Muscle of leg (tissue), 11 donors: ENCODE data around the gene MFAP1. TPM values are rescaled to one million over a fixed set of nuclear protein-coding genes. Genes with fewer than 3 reads are reported as not detected.
A peak's percentile ranks its signal among the peaks of the same experiment; 100 is the strongest.

ENCODE experiments used
- DNase-seq: peaks from one replicate; pipeline ENCODE4 v3.0.0; 2013
- H3K27ac ChIP-seq: one replicate; pipeline ENCODE4 v1.5.1; 2013; ENCODE audit warnings: mild to moderate bottlenecking, low read length, control low read depth
- H3K27me3 ChIP-seq: one replicate; pipeline ENCODE4 v1.6.1; 2013; ENCODE audit warnings: low read length; ENCODE audit not compliant: control insufficient read depth, insufficient read depth
- H3K36me3 ChIP-seq: one replicate; pipeline ENCODE4 v1.6.1; 2013; ENCODE audit warnings: low read length; ENCODE audit not compliant: control insufficient read depth, insufficient read depth
- H3K4me1 ChIP-seq: one replicate; pipeline ENCODE4 v1.6.1; 2013; ENCODE audit warnings: low read length; ENCODE audit not compliant: control insufficient read depth, insufficient read depth
- H3K4me3 ChIP-seq: one replicate; pipeline ENCODE4 v1.5.1; 2013; ENCODE audit warnings: low read length, control low read depth
- H3K9me3 ChIP-seq: replicated peaks from 2 replicates; pipeline ENCODE4 v1.6.1; 2013; ENCODE audit warnings: low read depth, low read length; ENCODE audit not compliant: control insufficient read depth
- WGBS: methylation state at CpG from one replicate; pipeline ENCODE4 v1.1.5; 2013; ENCODE audit warnings: missing lambda C conversion rate; ENCODE audit not compliant: insufficient coverage; 5-methylcytosine and 5-hydroxymethylcytosine counted together
- polyA plus RNA-seq, 8 donors: library from polyadenylated mRNA; unstranded; fragments of 120-200 nt; gene quantifications; one replicate each; pipeline versions ENCODE4 v1.2.1 to v1.2.3, GENCODE V29; 2013; ENCODE audit warnings: inconsistent platforms in 1 of 8, low replicate concordance in 1 of 8; ENCODE audit not compliant: insufficient read length in 8 of 8, insufficient read depth in 1 of 8
- total RNA-seq: library from RNA; stranded (reverse); fragments of 120-200 nt; gene quantifications from one replicate; pipeline ENCODE4 v1.2.4, GENCODE V29; 2013

Gene MFAP1
- total and polyA plus RNA-seq, 9 donors, result 25.9 to 42.2 (median 34.0) TPM

- Histone ChIP-seq H3K27me3 (no peaks in the 10 kb centered on the region), H3K9me3 (no peaks in the 10 kb centered on the region), H3K4me1 (peaks cover 17% of the 10 kb centered on the region), H3K4me3 (no peak overlapping the region), H3K27ac (no peak overlapping the region), H3K36me3 (peaks cover 2% of the 10 kb centered on the region)
- WGBS, result 83% methylated on average over 1 of the region's 1 CpG
- DNase-seq, result no peak
These were observed 45.5 kb downstream of the MFAP1 start for GRCh38 chr15:43779016-43779415.

- peak overlapping the region; percentile 89 for H3K27ac ChIP-seq
- peaks cover 17% of the 10 kb centered on the region for H3K4me1 ChIP-seq
- H3K9me3 ChIP-seq, result no peaks in the 10 kb centered on the region
- DNase-seq, result no peak
- H3K36me3 ChIP-seq, result peaks cover 12% of the 10 kb centered on the region
- WGBS, result under 1% methylated on average over 29 of the region's 31 CpGs
- no peaks in the 10 kb centered on the region for H3K27me3 ChIP-seq
- peak overlapping the region; percentile 83 for H3K4me3 ChIP-seq
These were observed 47.1 kb downstream of the MFAP1 start for GRCh38 chr15:43777267-43777914.

GRCh38 chr15:43776718-43777266, 47.7 kb downstream of the MFAP1 start, which contains the start of gene ELL3:
Gene ELL3 (minus strand): TSS chr15:43776966. CDS start chr15:43776901, 65 bp downstream.
- H3K9me3 ChIP-seq, result no peaks in the 10 kb centered on the region
- WGBS, result under 1% methylated on average over 33 of the region's 41 CpGs
- H3K4me3 ChIP-seq, result peak within 1 kb of the TSS; percentile 83
- peak within 1 kb of the TSS; percentile 89 for H3K27ac ChIP-seq
- peaks cover 17% of the 10 kb centered on the region for H3K4me1 ChIP-seq
- DNase-seq, result peak; percentile 86
- H3K27me3 ChIP-seq, result no peaks in the 10 kb centered on the region
- H3K36me3 ChIP-seq, result peaks cover 16% of the 10 kb centered on the region

- Histone ChIP-seq H3K27me3 (no peaks in the 10 kb centered on the region), H3K27ac (peak overlapping the region; percentile 64), H3K4me3 (peak overlapping the region; percentile 83), H3K4me1 (peaks cover 17% of the 10 kb centered on the region), H3K9me3 (no peaks in the 10 kb centered on the region), H3K36me3 (peaks cover 22% of the 10 kb centered on the region)
- DNase-seq, result no peak
- 10% methylated on average over 25 of the region's 35 CpGs for WGBS
These were observed 48.3 kb downstream of the MFAP1 start for GRCh38 chr15:43776101-43776717.

GRCh38 chr15:43775411-43775965, 49.0 kb downstream of the MFAP1 start:
- WGBS, result no CpG with 5 or more reads among the region's 1 CpG
- Histone ChIP-seq H3K36me3 (peaks cover 27% of the 10 kb centered on the region), H3K4me1 (peaks cover 17% of the 10 kb centered on the region), H3K27ac (peak overlapping the region; percentile 64), H3K9me3 (no peaks in the 10 kb centered on the region), H3K27me3 (no peaks in the 10 kb centered on the region), H3K4me3 (no peak overlapping the region)
- DNase-seq, result peak; percentile 45

- H3K4me1 ChIP-seq, result peaks cover 17% of the 10 kb centered on the region
- H3K27me3 ChIP-seq, result no peaks in the 10 kb centered on the region
- peaks cover 33% of the 10 kb centered on the region for H3K36me3 ChIP-seq
- no peak overlapping the region for H3K27ac ChIP-seq
- no peaks in the 10 kb centered on the region for H3K9me3 ChIP-seq
- H3K4me3 ChIP-seq, result no peak overlapping the region
- 63% methylated on average over 4 of the region's 4 CpGs for WGBS
- DNase-seq, result no peak
These were observed 50.4 kb downstream of the MFAP1 start for GRCh38 chr15:43774062-43774461.

- DNase-seq, result no peak
- Histone ChIP-seq H3K9me3 (no peaks in the 10 kb centered on the region), H3K27me3 (no peaks in the 10 kb centered on the region), H3K27ac (no peak overlapping the region), H3K36me3 (peaks cover 44% of the 10 kb centered on the region), H3K4me1 (peaks cover 13% of the 10 kb centered on the region), H3K4me3 (no peak overlapping the region)
These were observed 51.9 kb downstream of the MFAP1 start for GRCh38 chr15:43772624-43773023.

- H3K9me3 ChIP-seq, result no peaks in the 10 kb centered on the region
- no peak for DNase-seq
- peaks cover 52% of the 10 kb centered on the region for H3K36me3 ChIP-seq
- H3K27me3 ChIP-seq, result no peaks in the 10 kb centered on the region
- H3K4me1 ChIP-seq, result peaks cover 9% of the 10 kb centered on the region
- no peak overlapping the region for H3K27ac ChIP-seq
- 85% methylated on average over 2 of the region's 2 CpGs for WGBS
- H3K4me3 ChIP-seq, result no peak overlapping the region
These were observed 52.7 kb downstream of the MFAP1 start for GRCh38 chr15:43771816-43772215.

- H3K4me3 ChIP-seq, result no peak overlapping the region
- peak; percentile 44 for DNase-seq
- H3K9me3 ChIP-seq, result no peaks in the 10 kb centered on the region
- no peak overlapping the region for H3K27ac ChIP-seq
- peaks cover 64% of the 10 kb centered on the region for H3K36me3 ChIP-seq
- no peaks in the 10 kb centered on the region for H3K27me3 ChIP-seq
- WGBS, result no CpG with 5 or more reads among the region's 5 CpGs
- H3K4me1 ChIP-seq, result no peaks in the 10 kb centered on the region
These were observed 54.8 kb downstream of the MFAP1 start for GRCh38 chr15:43769584-43770228.
